ENCODE results near the gene LBH. TPM values are rescaled to one million over a fixed set of nuclear protein-coding genes. Genes with fewer than 3 reads are reported as not detected.

Gene LBH
- total RNA-seq, 1 donor from 2014 or later = 18.7 TPM

DNA sequence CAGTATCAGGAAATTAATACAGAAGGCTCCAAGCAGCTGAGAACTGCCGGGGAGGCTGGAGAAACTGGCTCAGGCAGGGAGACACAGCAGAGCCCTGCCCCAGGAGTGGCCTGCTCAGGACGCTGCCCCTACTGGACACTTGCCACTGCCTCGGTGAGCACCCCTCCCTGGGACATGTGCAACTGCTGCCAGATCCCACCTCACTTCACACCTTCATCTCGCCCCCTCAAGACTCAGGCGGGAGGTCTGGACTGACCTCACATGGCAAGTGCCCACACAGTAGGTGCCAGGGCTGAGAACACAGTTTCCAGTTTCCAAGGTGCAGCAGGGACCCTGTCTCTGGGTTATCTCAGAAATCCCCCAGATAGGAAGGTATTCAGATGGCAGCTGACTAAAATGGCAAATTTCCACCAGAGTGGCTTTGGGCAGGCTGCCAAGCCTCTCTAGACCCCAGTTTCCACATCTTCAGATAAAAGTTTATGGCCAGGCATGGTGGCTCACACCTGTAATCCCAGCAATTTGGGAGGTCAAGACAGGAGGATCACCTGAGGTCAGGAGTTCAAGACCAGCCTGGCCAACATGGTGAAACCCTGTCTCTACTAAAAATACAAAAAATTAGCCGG lies 33.7 kb upstream of the LBH start:
- TF ChIP-seq, protein P1, sequence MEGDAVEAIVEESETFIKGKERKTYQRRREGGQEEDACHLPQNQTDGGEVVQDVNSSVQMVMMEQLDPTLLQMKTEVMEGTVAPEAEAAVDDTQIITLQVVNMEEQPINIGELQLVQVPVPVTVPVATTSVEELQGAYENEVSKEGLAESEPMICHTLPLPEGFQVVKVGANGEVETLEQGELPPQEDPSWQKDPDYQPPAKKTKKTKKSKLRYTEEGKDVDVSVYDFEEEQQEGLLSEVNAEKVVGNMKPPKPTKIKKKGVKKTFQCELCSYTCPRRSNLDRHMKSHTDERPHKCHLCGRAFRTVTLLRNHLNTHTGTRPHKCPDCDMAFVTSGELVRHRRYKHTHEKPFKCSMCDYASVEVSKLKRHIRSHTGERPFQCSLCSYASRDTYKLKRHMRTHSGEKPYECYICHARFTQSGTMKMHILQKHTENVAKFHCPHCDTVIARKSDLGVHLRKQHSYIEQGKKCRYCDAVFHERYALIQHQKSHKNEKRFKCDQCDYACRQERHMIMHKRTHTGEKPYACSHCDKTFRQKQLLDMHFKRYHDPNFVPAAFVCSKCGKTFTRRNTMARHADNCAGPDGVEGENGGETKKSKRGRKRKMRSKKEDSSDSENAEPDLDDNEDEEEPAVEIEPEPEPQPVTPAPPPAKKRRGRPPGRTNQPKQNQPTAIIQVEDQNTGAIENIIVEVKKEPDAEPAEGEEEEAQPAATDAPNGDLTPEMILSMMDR (IDR thresholded peaks at IDR 0.05; ENCODE audit: insufficient read depth, low read length, severe bottlenecking) = no peak
- H3K36me3 ChIP-seq (ENCODE audit: control insufficient read depth, insufficient read depth, low read length) = no peaks in the 10 kb centered on the region
- H3K27me3 ChIP-seq (ENCODE audit: control insufficient read depth, insufficient read depth, low read length) = peaks cover 2% of the 10 kb centered on the region
- H3K4me3 ChIP-seq (ENCODE audit: low read depth, low read length) = no peak overlapping the region
- DNase-seq (ENCODE audit: low read depth) = no peak
- no peak for FAIRE-seq

DNA sequence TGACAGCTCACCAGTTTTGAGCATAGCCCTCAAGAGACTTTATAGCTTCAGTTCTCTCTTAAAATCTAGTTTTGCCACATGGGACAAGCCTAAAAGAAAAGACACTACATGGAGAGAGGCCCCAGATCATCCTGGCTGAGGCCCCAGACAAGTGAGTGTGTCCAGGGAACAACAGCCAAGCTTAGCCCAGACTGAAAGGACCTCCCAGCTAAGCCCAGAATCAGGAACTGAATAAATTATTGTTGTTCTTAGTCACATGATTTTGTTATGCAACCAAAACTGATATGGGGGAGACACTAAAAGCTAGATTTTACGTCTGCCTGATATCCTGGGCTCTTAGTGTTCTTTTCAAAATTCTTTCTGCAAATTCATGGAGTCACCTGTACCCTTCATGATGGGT lies 29.3 kb upstream of the LBH start:
- TF ChIP-seq, protein P1 (IDR thresholded peaks at IDR 0.05; ENCODE audit: insufficient read depth, low read length, severe bottlenecking) = no peak
- Histone ChIP-seq H3K36me3 (ENCODE audit: control insufficient read depth, insufficient read depth, low read length) (no peaks in the 10 kb centered on the region), H3K27me3 (ENCODE audit: control insufficient read depth, insufficient read depth, low read length) (peaks cover 2% of the 10 kb centered on the region), H3K4me3 (ENCODE audit: low read depth, low read length) (no peak overlapping the region)
- no peak for FAIRE-seq
- DNase-seq (ENCODE audit: low read depth) = no peak

DNA sequence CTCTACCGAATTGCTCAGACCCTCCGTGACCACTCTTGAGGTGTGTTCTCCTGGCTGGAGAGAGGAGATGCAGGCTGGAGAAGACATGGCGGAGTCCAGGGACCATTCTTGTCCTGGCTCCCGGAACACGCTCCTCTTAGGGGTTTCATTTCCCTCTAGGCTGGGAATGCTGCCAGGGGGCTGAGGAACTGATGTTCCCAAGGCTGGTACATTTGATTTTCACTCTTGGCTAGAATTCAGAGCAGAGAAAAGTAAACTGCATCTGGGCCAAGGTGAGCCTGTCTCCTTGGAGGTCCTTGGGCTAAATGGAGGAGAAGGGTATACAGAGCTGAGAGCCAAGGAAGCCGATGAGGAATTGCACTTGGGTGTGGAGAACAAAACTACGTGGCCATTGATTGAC lies 28.2 kb upstream of the LBH start:
- FAIRE-seq = no peak
- no peaks in the 10 kb centered on the region for H3K36me3 ChIP-seq (ENCODE audit: control insufficient read depth, insufficient read depth, low read length)
- TF ChIP-seq, protein P1 (IDR thresholded peaks at IDR 0.05; ENCODE audit: insufficient read depth, low read length, severe bottlenecking) = no peak
- H3K4me3 ChIP-seq (ENCODE audit: low read depth, low read length) = no peak overlapping the region
- H3K27me3 ChIP-seq (ENCODE audit: control insufficient read depth, insufficient read depth, low read length) = peaks cover 2% of the 10 kb centered on the region
- no peak for DNase-seq (ENCODE audit: low read depth)

DNA sequence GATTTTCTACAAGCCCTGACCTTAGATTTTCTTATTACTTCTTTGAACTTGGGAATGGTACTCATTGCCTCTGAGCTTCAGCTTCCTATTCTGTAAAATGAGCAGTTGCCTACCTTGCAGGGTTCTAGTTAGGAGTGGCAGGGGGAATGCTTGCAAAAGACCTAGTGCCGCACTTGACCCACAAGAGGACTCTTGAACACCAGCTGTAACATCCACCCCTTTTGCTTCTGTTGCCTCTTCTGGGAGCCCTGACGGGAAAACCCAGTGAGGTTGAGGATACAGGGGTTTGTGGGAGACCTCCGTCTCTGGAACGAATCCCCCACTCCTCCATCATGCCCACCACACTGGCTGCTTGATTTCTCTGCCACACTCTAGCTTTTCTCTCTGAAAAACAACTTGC lies 27.1 kb upstream of the LBH start:
- TF ChIP-seq, protein P1 (IDR thresholded peaks at IDR 0.05; ENCODE audit: insufficient read depth, low read length, severe bottlenecking) = no peak
- no peaks in the 10 kb centered on the region for H3K36me3 ChIP-seq (ENCODE audit: control insufficient read depth, insufficient read depth, low read length)
- no peak overlapping the region for H3K4me3 ChIP-seq (ENCODE audit: low read depth, low read length)
- no peak for DNase-seq (ENCODE audit: low read depth)
- FAIRE-seq = no peak
- H3K27me3 ChIP-seq (ENCODE audit: control insufficient read depth, insufficient read depth, low read length) = peaks cover 3% of the 10 kb centered on the region

DNA sequence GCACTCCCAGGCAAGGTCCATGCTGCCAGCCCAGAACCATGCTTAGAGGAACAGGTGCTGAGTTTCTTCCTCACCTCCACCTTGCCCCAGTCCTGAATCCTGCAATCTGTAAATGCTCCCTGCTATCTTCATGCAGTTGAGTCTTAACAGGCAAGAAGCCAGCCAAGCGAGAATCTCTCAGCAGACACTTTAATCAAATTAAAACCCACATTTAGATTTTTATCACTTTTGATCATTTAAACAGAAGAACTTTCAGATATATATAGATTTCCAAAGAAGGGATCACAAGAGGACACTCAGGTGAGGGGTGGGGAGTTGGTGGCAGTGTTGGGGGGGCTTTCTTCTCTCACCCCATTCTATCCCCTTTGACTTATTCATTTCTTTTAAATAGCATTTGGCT lies 25.9 kb upstream of the LBH start:
- no peak for DNase-seq (ENCODE audit: low read depth)

More for the DNA sequence above, 25.9 kb upstream of the LBH start:
- Histone ChIP-seq H3K36me3 (ENCODE audit: control insufficient read depth, insufficient read depth, low read length) (no peaks in the 10 kb centered on the region), H3K27me3 (ENCODE audit: control insufficient read depth, insufficient read depth, low read length) (peaks cover 2% of the 10 kb centered on the region), H3K4me3 (ENCODE audit: low read depth, low read length) (no peak overlapping the region)
- no peak for FAIRE-seq
- TF ChIP-seq, protein P1 (IDR thresholded peaks at IDR 0.05; ENCODE audit: insufficient read depth, low read length, severe bottlenecking) = no peak
